K562 (cell line): Measurements from ENCODE around the gene SLC18B1. TPM values are rescaled to one million over a fixed set of nuclear protein-coding genes. Genes with fewer than 3 reads are reported as not detected.

Experiments used
- CBX8 ChIP-seq: fragments of 200-600 bp; sonication (generic); IDR thresholded peaks from 2 replicates; pipeline ENCODE4 v1.6.1; 2012; ENCODE audit warnings: borderline replicate concordance, mixed run types, low read depth, mild to moderate bottlenecking, moderate library complexity, mixed read lengths, low read length, control low read depth, inconsistent platforms; ENCODE audit not compliant: poor library complexity, severe bottlenecking; ENCODE audit errors: extremely low read depth
- GATAD2A ChIP-seq: fragments of 450-650 bp; IDR thresholded peaks from 2 replicates; pipeline ENCODE4 v1.6.1; 2017
- HDAC1 ChIP-seq, 2 experiments: fragments of 450-650 bp; IDR thresholded peaks; 2 replicates each; pipeline ENCODE4 v1.6.1; 2016 to 2017; ENCODE audit warnings: inconsistent platforms in 1 of 2, mild to moderate bottlenecking in 1 of 2, moderate library complexity in 1 of 2
- HDAC2 ChIP-seq: fragments of 450-650 bp; IDR thresholded peaks from 2 replicates; pipeline ENCODE4 v1.6.1; 2016; ENCODE audit warnings: mild to moderate bottlenecking
- KAT7 ChIP-seq: sonication (generic); formaldehyde crosslinking; IDR thresholded peaks from 2 replicates; pipeline ENCODE4 v1.8.0; 2022; ENCODE audit warnings: missing genetic modification reagents, mild to moderate bottlenecking, borderline replicate concordance
- L3MBTL2 ChIP-seq: fragments of 450-650 bp; IDR thresholded peaks from 2 replicates; pipeline ENCODE4 v1.6.1; 2016; ENCODE audit warnings: mild to moderate bottlenecking, moderate library complexity
- MAFF ChIP-seq: IDR thresholded peaks from 2 replicates; pipeline ENCODE4 v1.6.1; 2012; ENCODE audit warnings: low read length, improper control_type of control experiment
- MYBL2 ChIP-seq, 2 experiments: fragments of 450-650 bp in 1 of 2; sonication (generic) in 1 of 2; formaldehyde crosslinking in 1 of 2; IDR thresholded peaks; 2 replicates each; pipeline versions ENCODE4 v1.6.1 to v1.8.1; 2017 to 2022; ENCODE audit warnings: borderline replicate concordance in 1 of 2, inconsistent platforms in 1 of 2, low read depth in 1 of 2, mild to moderate bottlenecking in 1 of 2, missing genetic modification reagents in 1 of 2, moderate library complexity in 1 of 2
- NFE2 ChIP-seq: IDR thresholded peaks from 2 replicates; pipeline ENCODE4 v1.6.1; 2014; ENCODE audit warnings: antibody characterized with exemption, low read depth
- POLR2B ChIP-seq: fragments of 450-650 bp; IDR thresholded peaks from 2 replicates; pipeline ENCODE4 v1.6.1; 2018; ENCODE audit warnings: low read depth; ENCODE audit not compliant: partially characterized antibody
- PRMT5 ChIP-seq: sonication (generic); formaldehyde crosslinking; IDR thresholded peaks from 2 replicates; pipeline ENCODE4 v1.5.0; 2020; ENCODE audit warnings: missing genetic modification reagents
- RBM34 ChIP-seq: fragments of 200-400 bp; formaldehyde crosslinking; IDR thresholded peaks from 2 replicates; pipeline ENCODE4 v1.6.1; 2018; ENCODE audit warnings: low read length, borderline replicate concordance; ENCODE audit not compliant: insufficient read depth
- RHOXF2B ChIP-seq: fragments of 250-450 bp; sonication (Bioruptor Pico); conservative IDR thresholded peaks from 2 replicates; pipeline ENCODE4 v1.5.1; 2021
- SETDB1 ChIP-seq: IDR thresholded peaks from one replicate; pipeline ENCODE4 v1.6.1; 2012; ENCODE audit warnings: low read length, control low read depth, inconsistent platforms
- SREBF2 ChIP-seq: sonication (generic); formaldehyde crosslinking; IDR thresholded peaks from 2 replicates; pipeline ENCODE4 v1.4.0; 2020; ENCODE audit warnings: mild to moderate bottlenecking, missing genetic modification reagents
- ZNF12 ChIP-seq: sonication (generic); formaldehyde crosslinking; IDR thresholded peaks from 2 replicates; pipeline ENCODE4 v1.4.0; 2020; ENCODE audit warnings: mild to moderate bottlenecking, missing genetic modification reagents
- ZNF224 ChIP-seq: sonication (generic); formaldehyde crosslinking; IDR thresholded peaks from 2 replicates; pipeline ENCODE4 v1.8.0; 2022; ENCODE audit warnings: mild to moderate bottlenecking, missing genetic modification reagents
- ZNF41 ChIP-seq: fragments of 250-450 bp; sonication (Bioruptor Pico); conservative IDR thresholded peaks from 2 replicates; pipeline ENCODE4 v1.4.0; 2020; ENCODE audit warnings: mild to moderate bottlenecking
- ZNF551 ChIP-seq: fragments of 250-450 bp; sonication (Bioruptor Pico); IDR thresholded peaks from 2 replicates; pipeline ENCODE4 v1.5.0; 2021; ENCODE audit warnings: mild to moderate bottlenecking, moderate library complexity
- ZNF696 ChIP-seq: fragments of 250-450 bp; sonication (Bioruptor Pico); conservative IDR thresholded peaks from 2 replicates; pipeline ENCODE4 v1.4.0; 2020; ENCODE audit warnings: mild to moderate bottlenecking, moderate library complexity
- ZNF766 ChIP-seq: fragments of 200-800 bp; sonication (Bioruptor generic); conservative IDR thresholded peaks from 2 replicates; pipeline ENCODE4 v1.6.1; 2016; ENCODE audit warnings: missing genetic modification characterization, missing compliant biosample characterization
- ZNF778 ChIP-seq: fragments of 450-650 bp; formaldehyde crosslinking; IDR thresholded peaks from 2 replicates; pipeline ENCODE4 v1.4.0; 2020; ENCODE audit warnings: mild to moderate bottlenecking, moderate library complexity
- polyA plus RNA-seq, 8 experiments: library from polyadenylated mRNA; depleted of rRNA in 4 of 8; stranded (reverse) in 5 of 8; unstranded in 3 of 8; fragments of >200 nt; fragmentation: Nextera tagmentation in 2 of 8; fragmentation: Illumina TruSeq in 1 of 8; extraction: Ambion mirVana in 2 of 8; extraction: Trizol in 1 of 8; gene quantifications; 2 replicates each; pipeline versions ENCODE4 v1.2.1 to v1.2.3, GENCODE V29; 2011 to 2014; ENCODE audit warnings: inconsistent platforms in 1 of 8, missing spikeins in 1 of 8
- total RNA-seq, 7 experiments: library from RNA; depleted of rRNA in 6 of 7; stranded (reverse); fragments of >200 nt in 6 of 7; fragmentation: Illumina TruSeq in 2 of 7; extraction: Trizol in 2 of 7; gene quantifications; 2 replicates each; pipeline versions ENCODE4 v1.2.1 to v1.2.3, GENCODE V29; 2011 to 2021; ENCODE audit warnings: low replicate concordance in 1 of 7
- TF ChIP-seq, protein P1 (sequence below): fragments of 450-650 bp; formaldehyde crosslinking; IDR thresholded peaks from 2 replicates; pipeline ENCODE4 v1.4.0; 2022; ENCODE audit warnings: missing genetic modification characterization
- TF ChIP-seq, protein P2 (sequence below): fragments of 250-450 bp; sonication (Bioruptor Pico); IDR thresholded peaks from 2 replicates; pipeline ENCODE4 v1.5.0; 2021
- TF ChIP-seq, protein P3 (sequence below): fragments of 250-450 bp; sonication (Bioruptor Pico); IDR thresholded peaks from 2 replicates; pipeline ENCODE4 v1.9.0; 2021; ENCODE audit warnings: mild to moderate bottlenecking
- TF ChIP-seq, protein P4 (sequence below), 2 experiments: fragments of 450-650 bp in 1 of 2; sonication (generic) in 1 of 2; formaldehyde crosslinking in 1 of 2; IDR thresholded peaks in 1 of 2; conservative IDR thresholded peaks in 1 of 2; 2 replicates each; pipeline versions ENCODE4 v1.6.1 to v1.8.1; 2016 to 2023; ENCODE audit warnings: mild to moderate bottlenecking in 2 of 2, moderate library complexity in 2 of 2, inconsistent platforms in 1 of 2, missing genetic modification reagents in 1 of 2

Gene SLC18B1
- total and polyA plus RNA-seq, 9 of the 15 experiments (the other 6 are each of a cell fraction or from before 2014, with no cell fraction given), result 10.4 to 49.1 (median 32.0) TPM

DNA sequence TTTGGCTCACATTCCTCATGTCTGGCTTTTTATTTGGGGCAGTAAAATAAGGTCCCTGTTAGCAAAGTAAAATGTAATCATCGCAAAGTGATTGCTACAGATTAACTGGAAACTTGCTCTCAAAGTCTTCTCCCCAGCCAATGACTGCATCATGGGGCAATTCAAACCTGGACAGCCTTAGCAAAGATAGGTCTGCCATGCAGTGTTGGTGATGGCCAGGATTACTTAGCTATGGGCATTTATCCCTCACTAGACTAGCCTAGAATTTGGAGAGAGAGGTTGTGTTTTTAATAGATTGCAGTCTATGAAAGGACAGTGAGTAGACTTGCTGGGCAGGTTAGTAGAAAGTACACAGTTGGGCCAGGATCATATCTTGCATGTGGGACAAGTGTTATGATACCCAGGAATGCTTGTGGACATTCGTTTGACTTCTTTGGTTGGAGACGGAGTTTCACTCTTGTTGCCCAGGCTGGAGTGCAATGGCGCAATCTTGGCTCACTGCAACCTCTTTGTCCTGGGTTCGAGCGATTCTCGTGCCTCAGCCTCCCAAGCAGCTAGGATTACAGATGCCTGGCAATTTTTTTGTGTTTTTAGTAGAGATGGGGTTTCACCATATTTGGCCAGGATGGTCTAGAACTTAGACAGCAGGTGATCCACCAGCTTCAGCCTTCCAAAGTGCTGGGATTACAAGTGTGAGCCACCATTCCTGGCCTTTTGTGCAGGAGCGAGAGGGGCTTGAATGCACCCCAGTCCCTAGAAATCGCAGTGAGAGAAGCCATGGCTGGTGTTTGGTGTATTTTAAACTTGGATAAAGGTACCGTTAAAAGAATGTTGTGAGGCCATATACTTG lies 19.3 kb upstream of the SLC18B1 start (continued):
- TF ChIP-seq MYBL2 (IDR thresholded peaks at IDR 0.05; ENCODE audit: low read depth) (no peak), MYBL2 (CRISPR knock-in tag; IDR thresholded peaks at IDR 0.05; ENCODE audit: borderline replicate concordance) (no peak), NFE2 (no peak), PRMT5 (no peak), SREBF2 (CRISPR knock-in tag) (0 out of 2 replicates have a peak, but pooled peaks have one; percentile 82), ZNF224 (CRISPR knock-in tag) (no peak), POLR2B (peak; percentile 61), RBM34 (no peak), HDAC2 (no peak), CBX8 (no peak), ZNF696 (CRISPR knock-in tag) (no peak), L3MBTL2 (no peak), ZNF551 (CRISPR knock-in tag) (no peak), ZNF12 (CRISPR knock-in tag) (no peak), MAFF (no peak), HDAC1 (IDR thresholded peaks at IDR 0.05) (no peak), RHOXF2B (no peak; the same call in 1 of the 2 replicates), ZNF778 (CRISPR knock-in tag) (no peak), ZNF41 (no peak), GATAD2A (no peak), SETDB1 (no peak), ZNF766 (CRISPR knock-in tag) (no peak), KAT7 (CRISPR knock-in tag) (0 out of 2 replicates have a peak, but pooled peaks have one; percentile 28)
- TF ChIP-seq, protein P1, sequence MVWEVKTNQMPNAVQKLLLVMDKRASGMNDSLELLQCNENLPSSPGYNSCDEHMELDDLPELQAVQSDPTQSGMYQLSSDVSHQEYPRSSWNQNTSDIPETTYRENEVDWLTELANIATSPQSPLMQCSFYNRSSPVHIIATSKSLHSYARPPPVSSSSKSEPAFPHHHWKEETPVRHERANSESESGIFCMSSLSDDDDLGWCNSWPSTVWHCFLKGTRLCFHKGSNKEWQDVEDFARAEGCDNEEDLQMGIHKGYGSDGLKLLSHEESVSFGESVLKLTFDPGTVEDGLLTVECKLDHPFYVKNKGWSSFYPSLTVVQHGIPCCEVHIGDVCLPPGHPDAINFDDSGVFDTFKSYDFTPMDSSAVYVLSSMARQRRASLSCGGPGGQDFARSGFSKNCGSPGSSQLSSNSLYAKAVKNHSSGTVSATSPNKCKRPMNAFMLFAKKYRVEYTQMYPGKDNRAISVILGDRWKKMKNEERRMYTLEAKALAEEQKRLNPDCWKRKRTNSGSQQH (CRISPR knock-in tag), result no peak
- TF ChIP-seq, protein P2, sequence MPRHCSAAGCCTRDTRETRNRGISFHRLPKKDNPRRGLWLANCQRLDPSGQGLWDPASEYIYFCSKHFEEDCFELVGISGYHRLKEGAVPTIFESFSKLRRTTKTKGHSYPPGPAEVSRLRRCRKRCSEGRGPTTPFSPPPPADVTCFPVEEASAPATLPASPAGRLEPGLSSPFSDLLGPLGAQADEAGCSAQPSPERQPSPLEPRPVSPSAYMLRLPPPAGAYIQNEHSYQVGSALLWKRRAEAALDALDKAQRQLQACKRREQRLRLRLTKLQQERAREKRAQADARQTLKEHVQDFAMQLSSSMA (CRISPR knock-in tag), result no peak
- TF ChIP-seq, protein P3, sequence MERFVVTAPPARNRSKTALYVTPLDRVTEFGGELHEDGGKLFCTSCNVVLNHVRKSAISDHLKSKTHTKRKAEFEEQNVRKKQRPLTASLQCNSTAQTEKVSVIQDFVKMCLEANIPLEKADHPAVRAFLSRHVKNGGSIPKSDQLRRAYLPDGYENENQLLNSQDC (CRISPR knock-in tag), result no peak
- TF ChIP-seq, protein P4, sequence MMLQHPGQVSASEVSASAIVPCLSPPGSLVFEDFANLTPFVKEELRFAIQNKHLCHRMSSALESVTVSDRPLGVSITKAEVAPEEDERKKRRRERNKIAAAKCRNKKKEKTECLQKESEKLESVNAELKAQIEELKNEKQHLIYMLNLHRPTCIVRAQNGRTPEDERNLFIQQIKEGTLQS (IDR thresholded peaks at IDR 0.05), result no peak
- TF ChIP-seq, protein P4 (CRISPR knock-in tag; conservative IDR thresholded peaks at IDR 0.05), result no peak
